Measurements from ENCODE around the gene DCDC2. TPM values are rescaled to one million over a fixed set of nuclear protein-coding genes. Genes with fewer than 3 reads are reported as not detected.

DCDC2 gene
- total and polyA plus RNA-seq, 2 donors (not counting 3 experiments of a cell fraction or from before 2014, with no cell fraction given), result not detected

DNA sequence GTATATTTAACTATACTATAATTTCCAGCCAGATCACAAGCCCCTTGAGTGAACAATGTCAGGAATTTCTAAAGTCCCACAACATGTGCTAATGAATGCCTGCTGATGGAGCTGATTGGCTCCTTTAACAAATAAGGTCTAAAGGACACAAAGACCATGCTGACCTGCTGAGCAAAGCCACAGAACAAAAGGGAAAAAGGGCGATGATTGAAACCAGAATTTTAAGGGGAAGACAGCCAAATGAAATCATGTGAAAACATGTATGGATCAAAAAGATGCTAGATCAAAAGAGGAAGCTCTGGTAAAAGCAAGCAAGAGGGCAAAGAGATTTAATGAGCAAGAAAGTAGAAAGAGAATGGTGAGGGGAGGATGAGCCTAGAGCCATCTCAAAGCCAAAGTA, 105.6 kb downstream of the DCDC2 start:
- H3K36me3 ChIP-seq (ENCODE audit: control insufficient read depth in 2 of 2, extremely low read depth in 1 of 2, insufficient read depth in 2 of 2, low read length in 2 of 2), result no peaks in the 10 kb centered on the region
- H3K79me2 ChIP-seq (ENCODE audit: control insufficient read depth, insufficient read depth, low read length), result no peaks in the 10 kb centered on the region
- no peak for TF ChIP-seq MAX (IDR thresholded peaks at IDR 0.05; ENCODE audit: insufficient read depth, insufficient read length)
- TF ChIP-seq GATA2 (IDR thresholded peaks at IDR 0.05; ENCODE audit: insufficient read depth, insufficient read length, low read depth, low read length), result no peak
- TF ChIP-seq POLR2AphosphoS5 (IDR thresholded peaks at IDR 0.05; ENCODE audit: insufficient read depth, low read depth, low read length), result no peak
- no peak for TF ChIP-seq POLR2A (IDR thresholded peaks at IDR 0.05; ENCODE audit: low read depth, low read length)
- no peak overlapping the region for H3K9ac ChIP-seq (replicated peaks; ENCODE audit: extremely low read depth, insufficient read depth, low read length)
- ChIA-PET CTCF (interaction anchor here (0.5 kb wide), 1 partner anchor 25 kb away, joined by 5 read pairs; no protein-coding TSS in a partner anchor), POLR2A (no interaction called here)
- H3K9me3 ChIP-seq (replicated peaks; ENCODE audit: control insufficient read depth, insufficient read depth, low read length), result no peaks in the 10 kb centered on the region
- H3K9me1 ChIP-seq (replicated peaks; ENCODE audit: control insufficient read depth, extremely low read depth, insufficient read depth, low read length), result no peaks in the 10 kb centered on the region
- H3K27me3 ChIP-seq (ENCODE audit: control insufficient read depth in 2 of 2, insufficient read depth in 2 of 2, low read length in 2 of 2), result no peaks in the 10 kb centered on the region
- H3K27ac ChIP-seq (ENCODE audit: insufficient read depth, low read depth, low read length), result no peak overlapping the region
- H2AFZ ChIP-seq (ENCODE audit: low read depth, low read length), result no peak overlapping the region
- H3K4me3 ChIP-seq (replicated peaks in 1 of 3; ENCODE audit: insufficient read depth in 1 of 3, low read depth in 1 of 3, low read length in 3 of 3), result no peak overlapping the region
- FAIRE-seq, result no peak
- DNase-seq (ENCODE audit: low read depth, low spot score), result no peak
- no TSS peak for BruUV-seq (replicated peaks)
- intact Hi-C loops (cut with micrococcal nuclease) (no loop called here), dilution Hi-C loops (cut with MboI; ENCODE audit: extremely low pct_ligation_motif_present, low sequenced_read_pairs) (no loop called here)
- no peak overlapping the region for H3K4me2 ChIP-seq (ENCODE audit: insufficient read depth, low read length)
- no peaks in the 10 kb centered on the region for H4K20me1 ChIP-seq (replicated peaks; ENCODE audit: control insufficient read depth, extremely low read depth, insufficient read depth, low read length)
- no peaks in the 10 kb centered on the region for H3K4me1 ChIP-seq (ENCODE audit: control insufficient read depth, extremely low read depth, insufficient read depth, low read length)

DNA sequence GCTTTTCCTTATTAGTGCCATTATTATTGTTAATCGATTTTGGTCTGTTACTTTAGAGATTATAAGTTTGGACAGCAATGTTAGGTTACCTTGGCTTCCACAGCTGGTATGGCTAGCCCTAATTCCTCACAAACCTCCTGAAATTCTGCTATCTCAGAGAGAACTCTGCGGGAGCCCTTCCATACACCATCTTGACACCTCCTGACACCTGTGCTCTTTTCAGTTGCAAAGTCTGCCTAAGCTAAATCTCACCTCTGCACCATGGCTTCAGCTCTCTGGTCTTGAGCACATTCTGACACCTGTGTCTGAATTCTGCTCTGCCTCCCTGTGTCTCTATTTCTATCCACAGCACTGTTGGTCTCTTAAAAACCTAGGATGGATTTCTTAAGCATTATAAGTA, 106.5 kb downstream of the DCDC2 start:
- TF ChIP-seq MYC (IDR thresholded peaks at IDR 0.05; ENCODE audit: low read depth, low read length), result no peak
- TF ChIP-seq EZH2 (IDR thresholded peaks at IDR 0.05; ENCODE audit: borderline replicate concordance, low read depth, low read length, severe bottlenecking), result no peak
- TF ChIP-seq POLR2AphosphoS5 (IDR thresholded peaks at IDR 0.05; ENCODE audit: insufficient read depth, low read depth, low read length), result no peak
- TF ChIP-seq MAX (IDR thresholded peaks at IDR 0.05; ENCODE audit: insufficient read depth, insufficient read length), result no peak

More for the DNA sequence above, 106.5 kb downstream of the DCDC2 start:
- ChIA-PET CTCF (no interaction called here), POLR2A (no interaction called here)
- no peak overlapping the region for H3K4me2 ChIP-seq (ENCODE audit: insufficient read depth, low read length)
- H3K27me3 ChIP-seq (ENCODE audit: control insufficient read depth in 2 of 2, insufficient read depth in 2 of 2, low read length in 2 of 2), result no peaks in the 10 kb centered on the region
- no peaks in the 10 kb centered on the region for H3K4me1 ChIP-seq (ENCODE audit: control insufficient read depth, extremely low read depth, insufficient read depth, low read length)
- no TSS peak for BruUV-seq (replicated peaks)
- no peak overlapping the region for H3K27ac ChIP-seq (ENCODE audit: insufficient read depth, low read depth, low read length)
- dilution Hi-C loops (cut with MboI; ENCODE audit: extremely low pct_ligation_motif_present, low sequenced_read_pairs), result no loop called here
- no peaks in the 10 kb centered on the region for H4K20me1 ChIP-seq (replicated peaks; ENCODE audit: control insufficient read depth, extremely low read depth, insufficient read depth, low read length)
- no peaks in the 10 kb centered on the region for H3K79me2 ChIP-seq (ENCODE audit: control insufficient read depth, insufficient read depth, low read length)
- no peak overlapping the region for H3K4me3 ChIP-seq (replicated peaks in 1 of 3; ENCODE audit: insufficient read depth in 1 of 3, low read depth in 1 of 3, low read length in 3 of 3)
- DNase-seq (ENCODE audit: low read depth, low spot score) (no peak), FAIRE-seq (no peak)
- no peaks in the 10 kb centered on the region for H3K9me3 ChIP-seq (replicated peaks; ENCODE audit: control insufficient read depth, insufficient read depth, low read length)
- no peak overlapping the region for H2AFZ ChIP-seq (ENCODE audit: low read depth, low read length)
- intact Hi-C loops (cut with micrococcal nuclease), result no loop called here
- H3K9me1 ChIP-seq (replicated peaks; ENCODE audit: control insufficient read depth, extremely low read depth, insufficient read depth, low read length), result no peaks in the 10 kb centered on the region
- no peak overlapping the region for H3K9ac ChIP-seq (replicated peaks; ENCODE audit: extremely low read depth, insufficient read depth, low read length)
- no peaks in the 10 kb centered on the region for H3K36me3 ChIP-seq (ENCODE audit: control insufficient read depth in 2 of 2, extremely low read depth in 1 of 2, insufficient read depth in 2 of 2, low read length in 2 of 2)
